Amygdala (tissue), 56 donors: ENCODE measurements around the gene IL12A.
A peak's percentile ranks its signal among the peaks of the same experiment; 100 is the strongest.

Experiments used
- DNase-seq, 56 donors: peaks; one replicate each; lab custom pipeline; 2025; lab: John Stamatoyannopoulos, UW

The IL12A gene

DNA sequence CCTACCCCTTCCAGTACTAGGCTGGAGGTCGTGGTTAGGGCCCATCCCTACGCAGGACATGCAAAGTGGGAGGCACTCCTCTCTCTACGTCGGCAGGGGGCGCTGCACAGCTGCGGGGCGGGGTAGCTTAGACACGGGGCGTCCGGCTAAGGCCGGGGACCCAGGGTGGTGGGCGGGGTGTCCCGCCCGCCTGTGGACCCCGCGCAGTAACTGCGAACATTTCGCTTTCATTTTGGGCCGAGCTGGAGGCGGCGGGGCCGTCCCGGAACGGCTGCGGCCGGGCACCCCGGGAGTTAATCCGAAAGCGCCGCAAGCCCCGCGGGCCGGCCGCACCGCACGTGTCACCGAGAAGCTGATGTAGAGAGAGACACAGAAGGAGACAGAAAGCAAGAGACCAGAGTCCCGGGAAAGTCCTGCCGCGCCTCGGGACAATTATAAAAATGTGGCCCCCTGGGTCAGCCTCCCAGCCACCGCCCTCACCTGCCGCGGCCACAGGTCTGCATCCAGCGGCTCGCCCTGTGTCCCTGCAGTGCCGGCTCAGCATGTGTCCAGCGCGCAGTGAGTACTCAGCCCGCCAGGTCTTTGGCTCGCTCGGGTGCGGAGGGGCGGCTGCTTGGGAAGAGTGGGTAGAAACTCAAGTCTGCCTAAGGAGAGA lies at the start of gene IL12A:
Gene IL12A, plus strand, starts transcription at position 219 of the 655 bp plus-strand sequence.
- DNase-seq: peak in 52 of 56 donors; percentile 8 to 86 (median 50)

DNA sequence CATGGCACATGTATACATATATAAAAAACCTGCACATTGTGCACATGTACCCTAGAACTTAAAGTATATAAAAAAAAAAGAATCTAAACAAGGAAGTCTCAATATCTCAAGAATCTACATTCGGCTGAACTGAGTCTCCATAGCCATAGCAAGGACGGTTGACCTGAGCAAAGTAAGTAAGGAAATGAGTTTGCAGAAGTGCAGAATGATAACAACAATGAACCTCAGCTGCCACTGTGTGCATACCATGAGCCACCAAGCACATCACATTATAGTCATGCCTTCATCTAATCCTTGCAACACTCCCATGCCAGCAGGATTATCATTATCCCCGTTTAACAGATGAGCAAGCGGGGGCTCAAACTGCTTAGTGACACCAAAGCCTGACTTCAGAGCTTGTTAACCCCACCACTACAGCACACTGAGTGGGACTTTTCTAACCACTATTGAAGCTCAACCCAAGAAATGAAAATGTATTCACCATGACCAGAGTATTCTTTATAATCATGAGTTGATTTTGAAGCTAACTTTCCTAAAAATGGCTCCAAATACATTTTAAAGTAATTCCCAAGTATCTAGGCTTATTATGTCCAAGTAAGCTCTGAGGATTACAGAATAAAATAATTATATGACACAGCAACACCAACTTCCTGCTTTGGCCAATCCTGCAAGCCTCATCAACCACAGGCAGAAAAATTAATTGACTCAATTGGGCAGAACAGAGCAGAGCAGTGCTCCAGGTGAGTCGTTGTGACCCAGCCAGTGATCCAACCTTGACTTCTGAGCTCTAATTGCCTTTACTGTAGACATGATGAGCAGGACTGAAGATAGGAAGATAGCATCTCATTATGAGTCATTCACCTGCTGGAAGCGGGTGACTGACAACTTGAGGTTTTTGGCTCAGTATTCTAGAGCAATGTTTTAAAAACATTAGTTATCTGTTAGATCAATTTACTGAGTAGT lies 47.3 kb upstream of the IL12A start:
- no peak for DNase-seq

DNA sequence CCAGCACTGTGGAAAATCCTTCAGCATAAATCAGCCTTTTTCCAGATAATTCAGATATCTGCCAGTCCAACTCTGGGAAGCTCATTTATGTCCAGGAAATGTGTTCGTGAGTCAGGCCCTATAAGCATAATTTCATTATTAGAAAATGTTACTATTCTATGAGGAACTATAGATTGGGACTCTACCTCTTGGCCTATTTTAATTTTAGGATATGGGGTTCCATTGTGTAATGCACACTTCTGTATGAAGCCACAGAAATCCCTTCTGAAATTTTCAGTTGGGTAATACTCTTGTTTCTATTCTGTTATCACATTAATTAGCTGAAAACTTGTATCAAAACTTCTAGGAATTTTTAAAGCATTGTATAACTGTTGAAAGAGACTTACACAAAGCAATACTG lies 43.9 kb upstream of the IL12A start:
- no peak for DNase-seq

DNA sequence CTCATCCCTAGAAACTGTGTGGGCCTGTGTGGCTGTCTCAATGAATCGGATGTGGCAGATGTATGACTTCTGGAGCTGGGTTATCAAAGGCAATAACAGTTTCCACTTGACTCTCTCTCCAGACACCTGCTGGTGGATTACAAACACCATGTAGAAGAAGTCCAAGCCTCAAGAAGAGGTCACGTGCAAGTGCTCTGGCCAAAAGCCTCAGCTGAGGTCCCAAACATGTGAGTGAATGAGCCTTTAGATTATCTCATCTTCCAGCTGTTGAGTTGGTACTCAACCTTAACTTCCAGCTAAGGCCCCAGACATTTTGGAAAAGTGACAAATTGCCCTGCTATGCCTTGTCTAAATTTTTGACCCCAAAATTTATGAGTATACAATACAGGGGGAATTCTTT lies 42.7 kb upstream of the IL12A start:
- DNase-seq: no peak

DNA sequence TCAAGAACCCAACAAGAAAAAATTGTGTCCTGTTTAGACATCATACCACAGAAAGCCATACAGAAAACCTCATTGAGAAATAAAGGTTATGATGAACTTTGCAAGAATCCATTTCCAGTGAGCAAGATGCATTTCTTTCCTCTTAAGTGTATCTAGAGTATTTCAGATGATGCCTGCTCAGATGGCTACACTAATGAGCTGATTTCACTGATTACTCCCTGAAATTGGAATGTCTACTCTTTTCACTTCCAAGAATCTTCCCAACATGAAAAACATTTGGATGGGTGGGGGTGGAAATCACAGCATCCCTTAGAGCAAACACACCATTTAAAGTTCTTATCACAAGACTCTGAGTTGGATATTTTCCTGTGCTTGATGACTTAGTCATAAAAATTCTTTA lies 41.4 kb upstream of the IL12A start:
- DNase-seq: no peak

DNA sequence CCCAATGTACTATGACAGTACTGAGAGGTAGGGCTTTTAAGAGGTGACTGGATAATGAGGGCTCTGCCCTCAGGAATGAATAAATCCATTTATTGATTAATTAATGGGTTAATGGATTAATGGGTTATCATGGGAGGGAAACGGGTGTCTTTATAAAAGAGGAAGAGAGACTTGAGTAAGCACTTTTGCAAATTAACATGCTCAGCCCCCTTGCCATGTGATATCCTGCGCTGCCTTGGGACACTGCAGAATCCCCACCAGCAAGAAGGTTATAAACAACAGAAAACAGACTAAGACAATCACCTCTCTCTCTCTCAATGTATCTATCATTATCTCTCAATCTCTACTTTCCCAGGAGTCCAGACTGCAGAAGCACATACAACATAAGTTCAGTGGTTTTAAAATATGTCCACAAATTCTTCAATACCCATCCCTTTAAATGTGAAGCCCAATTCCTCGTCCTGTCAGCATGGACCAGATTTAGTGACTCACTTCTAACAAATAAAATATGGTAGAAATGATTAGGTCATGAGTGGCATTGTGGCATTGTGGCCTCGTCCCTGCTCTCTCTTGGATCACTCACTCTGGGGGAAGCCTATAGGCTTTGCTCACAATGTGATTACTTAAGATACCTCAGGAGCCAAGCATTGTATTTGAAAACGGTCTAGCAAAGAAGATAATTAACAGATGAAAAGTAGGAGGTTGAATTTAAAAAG lies 40.0 kb upstream of the IL12A start:
- DNase-seq: no peak

DNA sequence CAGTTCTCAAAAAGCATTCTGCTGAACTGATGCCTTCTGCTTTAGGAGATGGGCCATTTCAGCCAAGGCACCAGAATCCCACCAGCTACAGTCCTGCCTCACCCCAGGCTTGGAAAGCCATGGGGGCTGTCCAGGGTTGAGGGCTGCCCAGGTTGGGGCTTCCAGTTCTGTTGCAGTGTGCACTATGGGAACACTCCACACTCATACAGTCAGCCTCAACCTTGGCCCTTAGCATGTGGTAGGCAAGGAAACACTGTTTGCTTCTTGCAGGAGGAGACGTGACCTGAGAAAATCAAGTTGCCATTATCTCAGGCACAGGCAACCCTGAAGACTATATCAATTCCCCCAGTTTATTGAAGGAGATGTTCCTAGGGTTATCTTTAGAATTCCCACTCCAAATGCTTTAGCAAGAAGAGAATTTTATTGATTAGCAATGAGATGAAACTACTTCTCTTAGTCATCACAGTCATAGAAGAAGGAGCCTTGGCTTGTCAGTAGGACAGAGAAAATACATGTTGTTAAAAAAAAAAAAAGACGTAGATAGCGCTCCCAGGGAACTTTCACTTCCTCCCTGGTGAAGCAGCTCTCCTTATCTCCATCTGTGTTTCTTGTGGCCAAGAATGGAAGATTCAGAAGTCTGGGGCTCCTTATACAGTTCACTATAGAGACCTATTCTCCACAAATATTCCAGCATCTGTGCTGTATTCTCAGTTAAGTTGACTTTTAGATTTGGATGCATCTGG lies 38.3 kb upstream of the IL12A start:
- no peak for DNase-seq

DNA sequence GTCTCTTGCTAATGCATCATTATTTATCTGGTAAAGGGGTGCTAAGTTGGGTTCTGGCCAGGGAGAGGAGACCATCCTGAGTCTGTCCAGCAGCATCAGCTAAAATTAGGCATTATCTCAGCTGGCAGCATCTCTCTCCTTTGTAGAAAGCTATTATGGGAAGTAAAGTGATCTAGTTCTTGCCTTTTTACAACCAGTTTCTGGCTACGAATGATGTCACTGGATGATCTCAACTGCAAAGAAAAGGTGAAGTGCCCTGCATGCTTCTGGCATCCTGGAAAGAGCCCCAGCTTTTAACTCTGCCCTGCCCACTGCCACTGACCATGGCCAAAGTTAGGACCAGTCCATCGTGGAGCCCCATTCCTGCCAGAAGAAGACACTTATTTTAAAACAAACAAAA lies 37.1 kb upstream of the IL12A start:
- DNase-seq: no peak

DNA sequence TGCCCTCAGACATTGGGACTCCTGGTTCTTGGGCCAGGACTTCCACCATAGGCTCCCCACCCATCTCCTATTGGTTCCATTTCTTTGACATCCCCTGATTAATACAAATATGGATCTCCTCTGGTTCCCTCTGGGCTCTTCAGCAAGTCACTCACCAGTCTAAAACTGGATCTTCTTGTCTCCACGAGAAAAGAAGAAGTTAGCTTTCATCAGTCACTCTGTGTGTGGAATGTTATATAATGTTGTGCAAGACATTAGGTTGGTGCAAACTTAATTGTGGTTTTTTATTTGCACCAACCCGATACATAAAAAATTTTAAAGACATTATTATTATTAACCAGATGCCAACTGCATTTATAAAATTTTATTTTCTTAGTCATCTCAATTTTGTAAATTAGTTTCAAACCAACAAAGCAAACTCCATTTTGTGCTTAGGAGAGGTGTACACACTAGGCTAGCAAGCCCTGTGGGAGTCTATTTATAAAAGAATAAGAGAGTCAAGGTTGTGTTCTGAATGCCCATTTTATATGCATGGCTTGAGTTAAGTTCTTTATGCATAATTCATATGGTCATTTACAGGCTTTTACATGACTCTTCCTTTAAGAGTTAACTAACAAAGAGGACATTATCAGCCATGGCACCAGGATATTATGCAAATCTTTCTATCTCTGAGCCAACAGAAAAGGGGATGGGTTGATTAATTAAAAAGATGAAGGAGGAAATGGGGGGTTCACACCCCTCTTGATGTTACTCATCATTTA lies 35.1 kb upstream of the IL12A start:
- DNase-seq: no peak

DNA sequence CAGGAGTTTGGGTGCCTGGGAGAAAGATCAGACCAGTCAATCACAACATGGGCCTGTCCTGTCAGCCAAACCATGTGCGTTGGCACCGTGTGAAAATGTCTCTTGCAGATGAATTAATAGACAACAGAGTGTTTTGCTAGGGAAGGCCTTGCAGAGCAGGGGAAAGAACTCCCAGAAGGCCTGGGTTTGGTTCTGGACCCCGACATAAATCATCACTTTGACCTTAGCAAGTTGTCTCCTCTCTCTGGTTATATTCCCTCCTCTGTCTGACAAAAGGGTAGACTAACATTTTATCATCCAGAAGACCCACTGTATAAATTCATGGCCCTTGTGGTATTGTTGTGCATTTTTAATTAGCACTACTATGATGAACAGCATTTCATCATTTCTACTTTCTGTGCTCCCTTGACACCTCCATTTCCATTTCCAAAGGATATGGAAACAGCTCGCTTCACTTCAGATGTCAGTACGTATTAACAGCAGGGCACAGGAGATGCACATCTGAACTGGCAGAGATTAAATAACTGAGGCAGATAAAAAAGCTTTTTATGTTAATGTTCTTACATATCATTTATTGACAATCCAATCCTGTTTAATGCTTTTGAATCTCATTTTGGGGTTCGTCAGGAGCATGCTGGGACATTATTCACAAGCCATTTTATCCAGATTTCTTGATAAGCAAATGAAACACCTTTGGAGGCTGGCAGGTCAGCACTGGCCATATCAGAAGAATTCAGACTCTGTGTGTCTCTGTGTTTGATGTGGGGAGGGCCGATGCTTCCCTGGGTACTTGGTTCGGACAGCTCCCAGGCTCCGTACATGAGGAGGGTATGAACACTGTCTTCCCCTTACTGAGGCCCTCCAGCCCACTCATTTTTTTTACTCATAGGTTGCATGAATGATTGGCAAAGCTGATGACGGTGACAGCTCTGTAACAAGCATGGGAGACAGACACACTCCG lies 28.2 kb upstream of the IL12A start:
- DNase-seq: no peak

DNA sequence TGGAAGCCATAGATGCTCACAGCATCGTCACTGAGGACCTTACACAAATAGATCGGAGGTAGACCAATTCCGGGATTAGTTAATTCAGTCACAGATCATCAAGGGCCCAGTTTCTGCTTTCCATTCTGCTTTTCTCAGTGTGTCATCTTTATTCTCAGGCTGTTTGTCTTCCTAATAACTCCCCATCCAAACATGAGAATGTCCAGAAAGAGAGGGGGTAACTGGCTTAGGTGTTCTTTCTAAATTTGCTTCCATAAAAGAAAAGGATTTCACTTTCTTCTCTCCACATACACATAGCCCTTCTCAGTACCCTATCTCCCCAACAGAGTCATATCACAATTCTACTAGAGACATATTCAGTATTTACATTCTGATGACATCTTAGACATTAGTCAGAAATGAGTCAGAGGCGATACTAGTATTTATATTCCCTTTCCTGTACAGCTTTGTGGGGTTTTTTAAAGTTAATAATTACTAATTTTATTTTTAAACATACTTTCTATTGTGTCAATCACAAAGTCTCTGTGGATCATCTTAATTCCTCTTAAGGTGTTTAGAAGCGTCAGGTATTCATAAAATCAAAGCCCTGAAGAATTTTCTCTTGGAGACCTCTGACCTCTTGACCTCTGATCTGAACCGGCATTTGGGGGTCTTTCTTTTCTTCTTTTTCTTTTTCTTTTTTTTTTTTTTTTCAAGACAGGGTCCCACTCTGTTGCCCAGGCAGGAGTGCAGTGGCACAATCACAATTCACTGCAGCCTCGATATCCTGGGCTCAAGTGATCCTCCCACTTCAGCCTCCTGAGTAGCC lies 24.3 kb upstream of the IL12A start:
- no peak for DNase-seq

DNA sequence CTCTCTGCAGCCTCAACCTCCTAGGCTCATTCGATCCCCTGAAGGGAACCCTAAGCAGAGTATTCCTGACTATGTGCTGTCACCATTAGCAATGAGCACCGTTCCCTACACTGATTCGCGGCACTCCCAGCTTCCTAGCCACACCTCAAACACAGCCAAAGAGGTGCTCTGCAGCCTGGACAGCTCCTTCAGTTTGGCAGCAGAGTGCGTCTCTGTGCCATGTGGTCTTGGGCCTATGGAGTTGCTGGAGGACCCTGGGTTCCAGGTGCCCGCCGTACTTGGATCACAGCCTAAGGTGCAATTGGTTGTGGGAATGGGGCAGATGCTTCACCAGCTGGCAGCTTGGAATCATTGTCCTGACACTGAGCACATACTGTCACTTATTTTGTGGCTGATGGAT lies 17.3 kb upstream of the IL12A start:
- no peak for DNase-seq

DNA sequence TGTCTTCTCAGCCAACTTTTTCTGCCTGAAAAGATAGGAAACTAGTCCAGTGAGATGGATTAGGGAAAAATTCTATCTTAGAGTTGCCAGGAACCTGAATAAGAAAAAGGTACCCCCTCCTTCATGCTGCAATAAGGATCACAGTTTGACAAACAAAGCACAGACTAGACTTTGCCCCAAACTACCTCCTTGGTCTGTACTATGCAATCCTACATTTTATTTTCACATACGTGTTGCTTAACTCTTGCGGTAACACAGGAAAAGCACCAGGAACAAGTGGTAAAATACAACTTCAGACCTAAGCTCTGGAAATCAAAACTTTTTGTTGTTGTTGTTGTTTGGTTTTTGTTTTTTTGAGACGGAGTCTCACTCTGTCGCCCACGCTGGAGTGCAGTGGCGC lies 11.3 kb upstream of the IL12A start:
- no peak for DNase-seq

DNA sequence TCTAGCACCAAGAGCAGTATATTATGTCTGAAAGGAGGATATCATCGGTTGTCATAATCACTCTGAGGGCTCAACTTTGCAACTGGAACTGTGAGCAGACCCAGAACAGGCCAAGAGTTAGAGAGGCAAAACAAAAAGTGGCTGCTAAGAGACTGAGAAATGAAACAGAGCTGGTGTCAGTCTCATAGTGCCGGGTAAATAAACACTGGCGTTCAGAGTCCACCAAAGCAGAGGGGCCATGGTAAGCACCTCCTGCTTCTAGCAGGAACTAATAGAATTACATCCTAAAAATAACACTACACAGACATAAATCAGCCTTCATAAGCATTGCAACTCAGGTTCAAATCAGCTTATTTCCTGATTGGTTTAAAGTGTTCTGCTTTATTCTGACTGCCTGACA lies 10.3 kb upstream of the IL12A start:
- no peak for DNase-seq

DNA sequence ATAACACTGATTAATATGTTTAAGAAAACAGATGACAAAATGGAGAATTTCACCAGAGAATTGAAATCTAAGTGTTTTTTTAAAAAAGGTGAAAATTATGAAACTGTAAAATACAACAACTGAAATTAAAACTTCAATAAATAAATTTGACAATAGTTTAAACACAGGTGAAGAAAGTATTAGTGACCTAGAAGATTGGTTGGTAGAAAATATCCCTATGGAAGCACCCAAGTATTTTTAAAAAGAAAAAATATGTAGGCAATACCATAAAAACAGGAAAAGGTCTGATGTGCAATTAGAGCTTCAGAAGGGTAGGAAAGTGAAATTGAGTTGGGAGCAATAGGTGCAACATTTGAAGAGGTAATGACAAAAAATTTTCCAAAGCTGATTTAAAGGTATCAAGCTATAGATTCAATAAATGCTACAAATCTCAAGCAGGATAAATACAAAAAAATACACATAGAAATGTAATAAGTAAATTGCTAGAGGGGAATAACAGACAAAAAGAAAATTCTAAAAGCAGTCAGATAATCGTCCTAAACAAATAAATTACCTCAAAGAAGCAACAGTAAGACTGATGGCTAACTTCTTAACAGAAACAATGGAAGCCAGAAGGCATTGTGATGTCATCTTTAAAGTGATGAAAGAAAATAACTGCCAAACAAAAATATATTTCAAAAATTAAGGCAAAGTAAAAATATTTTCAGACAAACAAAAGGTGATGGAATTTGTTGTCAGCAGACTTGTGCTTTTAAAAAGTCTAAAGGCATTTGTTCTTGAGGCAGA lies 9.5 kb upstream of the IL12A start:
- no peak for DNase-seq

DNA sequence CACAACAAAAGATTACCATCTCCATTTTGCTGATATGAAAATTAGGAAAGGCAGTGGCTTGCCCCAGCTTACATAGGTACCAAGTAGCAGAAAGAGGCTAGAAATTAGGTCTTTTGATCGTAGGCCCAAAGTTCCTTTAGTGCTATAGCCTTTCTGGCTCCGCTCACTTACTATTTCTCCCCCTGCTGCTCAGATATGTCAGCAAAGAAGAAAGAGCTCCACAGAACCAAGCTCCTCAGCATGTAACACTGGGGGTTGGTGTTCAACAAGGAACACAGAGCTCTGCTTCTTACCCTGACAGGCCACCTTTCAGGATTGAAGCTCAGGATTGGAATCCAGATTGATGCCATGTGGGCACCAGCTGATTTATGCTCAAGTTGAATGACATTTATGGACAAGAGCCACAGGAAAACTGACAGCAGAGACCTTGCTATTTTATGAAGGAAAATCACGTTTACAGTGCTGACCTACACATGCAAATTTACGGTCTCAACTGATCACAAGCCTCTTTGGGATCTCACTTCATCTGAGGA lies 6.1 kb upstream of the IL12A start:
- no peak for DNase-seq

DNA sequence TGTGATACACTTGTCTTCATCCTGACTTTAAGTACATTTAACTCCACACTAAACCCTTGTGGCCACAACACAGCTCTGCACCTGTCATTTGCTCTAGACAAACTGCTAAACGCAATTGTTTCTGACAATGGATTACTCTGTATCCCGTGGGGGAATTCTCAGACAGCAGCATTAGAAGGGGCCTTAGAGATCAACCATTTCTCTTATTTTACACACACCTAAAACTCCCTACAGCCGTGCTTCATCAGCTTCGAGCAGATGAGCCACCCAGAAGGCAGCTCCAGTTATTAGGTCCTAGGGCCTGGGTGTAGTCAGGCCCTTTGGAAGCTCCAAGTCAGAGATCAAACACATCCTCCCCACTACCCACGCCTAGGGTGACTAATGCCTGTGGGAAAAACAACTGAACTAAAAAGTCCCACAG lies 1.3 kb upstream of the IL12A start:
- no peak for DNase-seq
